MM.1S (cell line): Measurements from ENCODE around the gene SYNE2.

Experiments used
- EZH2phosphoT487 ChIP-seq: fragments of 300-600 bp; sonication (generic); IDR thresholded peaks from 2 replicates; pipeline ENCODE4 v1.6.1; 2018; ENCODE audit warnings: antibody characterized with exemption, low read length
- TF ChIP-seq, protein P1 (sequence below): fragments of 300-600 bp; sonication (generic); IDR thresholded peaks from 2 replicates; pipeline ENCODE4 v1.5.1; 2016; ENCODE audit warnings: antibody characterized with exemption, low read length, mixed read lengths

DNA sequence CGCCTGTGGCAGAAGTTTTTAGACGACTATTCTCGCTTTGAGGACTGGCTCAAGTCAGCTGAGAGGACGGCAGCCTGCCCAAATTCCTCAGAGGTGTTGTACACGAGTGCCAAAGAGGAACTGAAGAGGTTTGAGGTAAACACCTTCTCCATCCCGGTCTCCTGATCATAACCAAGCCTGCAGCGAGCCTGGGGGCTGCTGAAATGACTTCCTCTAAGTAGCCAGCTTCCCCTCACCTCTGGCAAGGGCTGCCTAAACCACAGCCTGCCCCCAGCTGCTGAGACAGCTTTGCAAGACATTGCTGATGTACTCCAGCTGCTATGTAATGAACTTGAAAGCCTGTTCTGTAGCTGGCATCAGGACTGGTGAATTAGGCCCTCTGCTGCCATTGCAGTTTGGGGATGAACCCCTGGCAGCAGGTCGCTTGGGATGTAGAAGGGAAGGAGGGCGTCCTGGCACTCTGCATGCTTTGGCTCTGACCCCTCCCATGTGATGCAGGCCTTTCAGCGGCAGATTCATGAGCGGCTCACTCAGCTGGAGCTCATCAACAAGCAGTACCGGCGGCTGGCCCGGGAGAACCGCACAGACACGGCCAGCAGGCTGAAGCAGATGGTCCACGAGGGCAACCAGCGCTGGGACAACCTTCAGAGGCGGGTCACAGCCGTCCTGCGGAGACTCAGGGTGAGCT, 356.8 kb downstream of the SYNE2 start:
- TF ChIP-seq, protein P1, sequence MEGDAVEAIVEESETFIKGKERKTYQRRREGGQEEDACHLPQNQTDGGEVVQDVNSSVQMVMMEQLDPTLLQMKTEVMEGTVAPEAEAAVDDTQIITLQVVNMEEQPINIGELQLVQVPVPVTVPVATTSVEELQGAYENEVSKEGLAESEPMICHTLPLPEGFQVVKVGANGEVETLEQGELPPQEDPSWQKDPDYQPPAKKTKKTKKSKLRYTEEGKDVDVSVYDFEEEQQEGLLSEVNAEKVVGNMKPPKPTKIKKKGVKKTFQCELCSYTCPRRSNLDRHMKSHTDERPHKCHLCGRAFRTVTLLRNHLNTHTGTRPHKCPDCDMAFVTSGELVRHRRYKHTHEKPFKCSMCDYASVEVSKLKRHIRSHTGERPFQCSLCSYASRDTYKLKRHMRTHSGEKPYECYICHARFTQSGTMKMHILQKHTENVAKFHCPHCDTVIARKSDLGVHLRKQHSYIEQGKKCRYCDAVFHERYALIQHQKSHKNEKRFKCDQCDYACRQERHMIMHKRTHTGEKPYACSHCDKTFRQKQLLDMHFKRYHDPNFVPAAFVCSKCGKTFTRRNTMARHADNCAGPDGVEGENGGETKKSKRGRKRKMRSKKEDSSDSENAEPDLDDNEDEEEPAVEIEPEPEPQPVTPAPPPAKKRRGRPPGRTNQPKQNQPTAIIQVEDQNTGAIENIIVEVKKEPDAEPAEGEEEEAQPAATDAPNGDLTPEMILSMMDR: no peak
- TF ChIP-seq EZH2phosphoT487: no peak
